Measurements from ENCODE around the gene TFPT. TPM values are rescaled to one million over a fixed set of nuclear protein-coding genes. Genes with fewer than 3 reads are reported as not detected.

The TFPT gene
- total RNA-seq, 1 experiment from 2014 or later = 26.6 TPM

- H4K5ac ChIP-seq (ENCODE audit: insufficient read length, low read depth, low read length) = no peak overlapping the region
- H2BK12ac ChIP-seq (ENCODE audit: insufficient read length, low read depth, low read length) = no peak overlapping the region
- Mint-ChIP-seq H3K4me1 (peaks cover 33 to 41% of the 10 kb centered on the region in 2 experiments), H3K9me3 (peaks cover 0 to 5% of the 10 kb centered on the region in 2 experiments; a peak in 2 of 5 replicates), H3K4me3 (peak overlapping the region; percentile 99 to 100), H3K27ac (peak overlapping the region in 2 of 3 experiments; percentile 96 to 99; a peak in 4 of 7 replicates), H3K27me3 (ENCODE audit: low read depth) (peaks cover 40% of the 10 kb centered on the region), H3K36me3 (ENCODE audit: insufficient read depth in 1 of 3, low read depth in 3 of 3) (peaks cover 11 to 24% (median 22%) of the 10 kb centered on the region in 3 experiments)
- no peak overlapping the region for H3K27ac ChIP-seq (ENCODE audit: insufficient read length, low read depth, low read length)
- H3K18ac ChIP-seq (ENCODE audit: insufficient read length, low read depth, low read length) = no peak overlapping the region
- no peak overlapping the region for H2AK5ac ChIP-seq (ENCODE audit: insufficient read length, low read length)
- H3T11ph ChIP-seq (ENCODE audit: low read length) = no peak overlapping the region
- H4K8ac ChIP-seq (replicated peaks; ENCODE audit: insufficient read length, low read depth, low read length) = no peak overlapping the region
- H3K4me1 ChIP-seq (ENCODE audit: insufficient read depth, low read length) = no peaks in the 10 kb centered on the region
- no peak overlapping the region for H2BK5ac ChIP-seq (ENCODE audit: insufficient read length, low read length)
- no peak overlapping the region for H2BK120ac ChIP-seq (ENCODE audit: low read depth, low read length, poor library complexity, severe bottlenecking)
- no peaks in the 10 kb centered on the region for H4K20me1 ChIP-seq (ENCODE audit: control insufficient read depth, insufficient read depth, insufficient read length)
- no peak overlapping the region for H3K4ac ChIP-seq (ENCODE audit: low read depth, low read length)
- no peak overlapping the region for H2BK15ac ChIP-seq (ENCODE audit: low read depth, low read length)
- H2AFZ ChIP-seq (ENCODE audit: low read length) = no peak overlapping the region
- no peak for DNase-seq
- H3K4me2 ChIP-seq (ENCODE audit: insufficient read depth, insufficient read length, low read length) = peak overlapping the region; percentile 81
- H3K14ac ChIP-seq (ENCODE audit: insufficient read depth, low read length) = 0 out of 2 replicates have a peak overlapping the region, but pooled peaks have one; percentile 15
- H3K79me2 ChIP-seq (ENCODE audit: insufficient read depth, low read length) = no peaks in the 10 kb centered on the region; the same call in 1 of the 2 replicates
- no peaks in the 10 kb centered on the region for H3K79me1 ChIP-seq (ENCODE audit: insufficient read depth, low read depth, low read length, poor library complexity, severe bottlenecking)
- peak overlapping the region; percentile 59 for H3K9ac ChIP-seq (ENCODE audit: extremely low read depth, insufficient read length, low read length)
- H4K91ac ChIP-seq (ENCODE audit: insufficient read length, low read depth, low read length) = no peak overlapping the region
- H3K23me2 ChIP-seq (ENCODE audit: insufficient read length, low read depth, low read length, poor library complexity, severe bottlenecking) = peaks cover 18% of the 10 kb centered on the region
- H3K9me3 ChIP-seq (ENCODE audit: control insufficient read depth, low read depth, low read length) = no peaks in the 10 kb centered on the region
- no peak overlapping the region for H3K23ac ChIP-seq (ENCODE audit: insufficient read length, low read depth, low read length)
- no peak for TF ChIP-seq CTCF (conservative IDR thresholded peaks at IDR 0.05)
- no peak overlapping the region for H3K56ac ChIP-seq (ENCODE audit: insufficient read length, low read depth, low read length)
- whole genome bisulfite sequencing (ENCODE audit: extremely low coverage, insufficient read length, low lambda C conversion rate) = no CpG with 5 or more reads among the region's 13 CpGs
- H2BK20ac ChIP-seq (ENCODE audit: low read depth, low read length, poor library complexity, severe bottlenecking) = no peak overlapping the region
- no peaks in the 10 kb centered on the region for H3K27me3 ChIP-seq (ENCODE audit: insufficient read depth, low read length)
Measured at GRCh38 chr19:54160854-54161253, 45.4 kb upstream of the TFPT start.

Data from H9 (cell line).